CD4-positive, alpha-beta T cell (primary cell): ENCODE data around the gene SLC25A51. TPM values are rescaled to one million over a fixed set of nuclear protein-coding genes. Genes with fewer than 3 reads are reported as not detected.

Experiments used
- ATAC-seq: fragments of 200-7000 bp; cut with Tn5 transposase; one replicate; pipeline ENCODE4 v1.10.0; 2022; ENCODE audit warnings: mild to moderate bottlenecking; ENCODE audit not compliant: poor library complexity
- CTCF ChIA-PET: fragments of 350-600 bp; sonication (Branson Sonifier 250); formaldehyde crosslinking; loops from one replicate; lab custom pipeline; 2021; ENCODE audit warnings: antibody characterized with exemption, inconsistent platforms; lab: Charles Lee
- POLR2A ChIA-PET: fragments of 350-600 bp; sonication (Branson Sonifier 250); formaldehyde crosslinking; loops from one replicate; lab custom pipeline; 2021; ENCODE audit warnings: antibody characterized with exemption, inconsistent platforms; lab: Charles Lee
- DNase-seq, 14 experiments: peaks; one replicate each; pipeline ENCODE4 v3.0.0-alpha.2; 2013 to 2020; ENCODE audit warnings: mixed read lengths in 2 of 14
- H3K27ac ChIP-seq, 2 donors: one replicate each; pipeline versions ENCODE4 v1.5.1 to v1.7.0; 2013; ENCODE audit warnings: low read length in 2 of 2, low read depth in 1 of 2, mild to moderate bottlenecking in 1 of 2
- H3K27me3 ChIP-seq, 2 experiments: 1 replicate in 1 of 2; 2 replicates in 1 of 2; pipeline versions ENCODE4 v1.6.1 to v1.7.0; 2013; ENCODE audit warnings: low read length in 2 of 2, control low read depth in 1 of 2, mild to moderate bottlenecking in 1 of 2, moderate library complexity in 1 of 2; ENCODE audit not compliant: insufficient read depth in 2 of 2, control insufficient read depth in 1 of 2
- H3K36me3 ChIP-seq: one replicate; pipeline ENCODE4 v1.6.1; 2013; ENCODE audit warnings: low read length, control low read depth; ENCODE audit not compliant: insufficient read depth
- H3K4me1 ChIP-seq: one replicate; pipeline ENCODE4 v1.6.1; 2013; ENCODE audit warnings: low read length, control low read depth; ENCODE audit not compliant: insufficient read depth
- H3K4me3 ChIP-seq: one replicate; pipeline ENCODE4 v1.5.1; 2013; ENCODE audit warnings: mild to moderate bottlenecking, low read length, moderate library complexity
- H3K9me3 ChIP-seq, 2 experiments: 1 replicate in 1 of 2; 2 replicates in 1 of 2; pipeline versions ENCODE4 v1.6.1 to v1.7.0; 2013; ENCODE audit warnings: low read length in 2 of 2, mild to moderate bottlenecking in 2 of 2, control low read depth in 1 of 2, moderate library complexity in 1 of 2; ENCODE audit not compliant: control insufficient read depth in 1 of 2, insufficient read depth in 1 of 2
- H3K27ac Mint-ChIP-seq: one replicate; pipeline ENCODE4 v1.8.0; 2020; ENCODE audit warnings: mixed read lengths
- H3K27me3 Mint-ChIP-seq: one replicate; pipeline ENCODE4 v1.8.0; 2021; ENCODE audit warnings: mixed read lengths
- H3K36me3 Mint-ChIP-seq: one replicate; pipeline ENCODE4 v1.8.0; 2021; ENCODE audit warnings: low read depth, mixed read lengths
- H3K4me1 Mint-ChIP-seq: one replicate; pipeline ENCODE4 v1.8.0; 2021; ENCODE audit warnings: low read depth, mixed read lengths
- H3K4me3 Mint-ChIP-seq: one replicate; pipeline ENCODE4 v1.8.0; 2020; ENCODE audit warnings: mild to moderate bottlenecking, mixed read lengths
- H3K9me3 Mint-ChIP-seq: one replicate; pipeline ENCODE4 v1.8.0; 2020; ENCODE audit warnings: mixed read lengths
- CTCF ChIP-seq: fragments of 200-600 bp; IDR thresholded peaks from one replicate; pipeline ENCODE4 v1.8.0; 2022; ENCODE audit warnings: antibody characterized with exemption, mild to moderate bottlenecking
- intact Hi-C, 2 experiments: fragments of 100-400 bp; cut with DNase I in 1 of 2; cut with micrococcal nuclease in 1 of 2; formaldehyde crosslinking; loops; one replicate each; pipeline versions ENCODE4 v1.15.1 to v1.9.0; 2023 to 2025; cut with DNase I, micrococcal nuclease
- total RNA-seq, 174 experiments: library from RNA in 2 of 174; stranded (reverse) in 2 of 174; gene quantifications; one replicate each; pipeline ENCODE4 v1.2.3 and lab custom pipeline; 2021 to 2026

Gene SLC25A51
- total RNA-seq, 2 experiments from 2014 or later, result 13.3 to 13.8 TPM

- Histone ChIP-seq H3K27me3 (no peaks in the 10 kb centered on the region), H3K4me1 (no peaks in the 10 kb centered on the region), H3K4me3 (no peak overlapping the region), H3K36me3 (no peaks in the 10 kb centered on the region), H3K27ac (no peak overlapping the region), H3K9me3 (no peaks in the 10 kb centered on the region)
- H3K9me3 Mint-ChIP-seq, result no peaks in the 10 kb centered on the region
- H3K36me3 Mint-ChIP-seq, result no peaks in the 10 kb centered on the region
- ChIA-PET POLR2A (no interaction called here), CTCF (no interaction called here)
- peak in 3 of 14 experiments; percentile 11 to 23 (median 20) for DNase-seq
- no peak overlapping the region for H3K27ac Mint-ChIP-seq
- no peak for TF ChIP-seq CTCF
- H3K4me3 Mint-ChIP-seq, result no peak overlapping the region
- no peaks in the 10 kb centered on the region for H3K4me1 Mint-ChIP-seq
- ATAC-seq, result no peak
- no peaks in the 10 kb centered on the region for H3K27me3 Mint-ChIP-seq
- intact Hi-C loops, result no loop called here
Measured at GRCh38 chr9:37920471-37921167, 16.7 kb upstream of the SLC25A51 start.

- H3K4me1 ChIP-seq, result no peaks in the 10 kb centered on the region
- no peaks in the 10 kb centered on the region for H3K36me3 ChIP-seq
- no peak overlapping the region for H3K27ac ChIP-seq
- no peak for TF ChIP-seq CTCF
- no peaks in the 10 kb centered on the region for H3K27me3 Mint-ChIP-seq
- CTCF ChIA-PET, result no interaction called here
- intact Hi-C loops, result no loop called here
- H3K36me3 Mint-ChIP-seq, result no peaks in the 10 kb centered on the region
- DNase-seq (no peak), ATAC-seq (no peak)
- no peaks in the 10 kb centered on the region for H3K9me3 Mint-ChIP-seq
- H3K4me3 Mint-ChIP-seq, result no peak overlapping the region
- H3K27me3 ChIP-seq, result no peaks in the 10 kb centered on the region
- no peak overlapping the region for H3K4me3 ChIP-seq
- POLR2A ChIA-PET, result no interaction called here
- no peaks in the 10 kb centered on the region for H3K4me1 Mint-ChIP-seq
- no peak overlapping the region for H3K27ac Mint-ChIP-seq
- H3K9me3 ChIP-seq, result no peaks in the 10 kb centered on the region
Measured at GRCh38 chr9:37919956-37920335, 16.0 kb upstream of the SLC25A51 start.

GRCh38 chr9:37919246-37919955 lies 15.5 kb upstream of the SLC25A51 start:
- no peaks in the 10 kb centered on the region for H3K36me3 Mint-ChIP-seq
- TF ChIP-seq CTCF, result no peak
- no peaks in the 10 kb centered on the region for H3K9me3 Mint-ChIP-seq
- DNase-seq (no peak), ATAC-seq (no peak)
- H3K27me3 Mint-ChIP-seq, result no peaks in the 10 kb centered on the region
- ChIA-PET CTCF (interaction anchor here (1.4 kb wide), 1 partner anchor 168 kb away, joined by 3 read pairs; no protein-coding TSS in a partner anchor), POLR2A (no interaction called here)
- Histone ChIP-seq H3K27ac (no peak overlapping the region), H3K27me3 (no peaks in the 10 kb centered on the region), H3K4me3 (no peak overlapping the region), H3K9me3 (no peaks in the 10 kb centered on the region), H3K4me1 (no peaks in the 10 kb centered on the region), H3K36me3 (no peaks in the 10 kb centered on the region)
- intact Hi-C loops, result no loop called here
- no peak overlapping the region for H3K27ac Mint-ChIP-seq
- H3K4me1 Mint-ChIP-seq, result no peaks in the 10 kb centered on the region
- H3K4me3 Mint-ChIP-seq, result no peak overlapping the region
